Right atrium auricular region (tissue), 2 donors: ENCODE measurements around the gene CDK5R1. TPM values are rescaled to one million over a fixed set of nuclear protein-coding genes. Genes with fewer than 3 reads are reported as not detected.

Experiments
- DNase-seq: peaks from one replicate; pipeline ENCODE4 v3.0.0-alpha.2; 2019; ENCODE audit warnings: low spot score
- H3K27ac ChIP-seq, 2 donors: fragments of 200-600 bp; sonication (generic); 1 replicate in 1 of 2; 2 replicates in 1 of 2; pipeline ENCODE4 v1.5.1; 2016 to 2019
- H3K27me3 ChIP-seq, 2 donors: fragments of 200-600 bp; sonication (generic); one replicate each; pipeline versions ENCODE4 v1.5.1 to v1.6.0; 2017 to 2019
- H3K36me3 ChIP-seq: fragments of 200-600 bp; sonication (generic); one replicate; pipeline ENCODE4 v1.5.1; 2016
- H3K4me1 ChIP-seq, 2 donors: fragments of 200-600 bp; sonication (generic); one replicate each; pipeline versions ENCODE4 v1.5.1 to v1.6.0; 2017 to 2019
- H3K4me3 ChIP-seq, 2 donors: fragments of 200-600 bp; sonication (generic); 1 replicate in 1 of 2; 2 replicates in 1 of 2; pipeline ENCODE4 v1.5.1; 2017 to 2019; ENCODE audit warnings: mild to moderate bottlenecking in 1 of 2, moderate library complexity in 1 of 2
- H3K9me3 ChIP-seq, 2 donors: fragments of 200-600 bp; sonication (generic); one replicate each; pipeline ENCODE4 v1.5.1; 2019
- total RNA-seq, 2 donors: library from RNA; depleted of rRNA; stranded (reverse); fragments of >200 nt; gene quantifications; one replicate each; pipeline ENCODE4 v1.1.0, GENCODE V29; 2016
- TF ChIP-seq, protein P1 (sequence below), 2 donors: fragments of 200-600 bp; sonication (generic); IDR thresholded peaks; one replicate each; pipeline ENCODE4 v1.5.1; 2019; ENCODE audit warnings: antibody characterized with exemption in 2 of 2

Gene CDK5R1
- total RNA-seq, 2 donors from 2014 or later, result 0.75 to 1.0 TPM

DNA sequence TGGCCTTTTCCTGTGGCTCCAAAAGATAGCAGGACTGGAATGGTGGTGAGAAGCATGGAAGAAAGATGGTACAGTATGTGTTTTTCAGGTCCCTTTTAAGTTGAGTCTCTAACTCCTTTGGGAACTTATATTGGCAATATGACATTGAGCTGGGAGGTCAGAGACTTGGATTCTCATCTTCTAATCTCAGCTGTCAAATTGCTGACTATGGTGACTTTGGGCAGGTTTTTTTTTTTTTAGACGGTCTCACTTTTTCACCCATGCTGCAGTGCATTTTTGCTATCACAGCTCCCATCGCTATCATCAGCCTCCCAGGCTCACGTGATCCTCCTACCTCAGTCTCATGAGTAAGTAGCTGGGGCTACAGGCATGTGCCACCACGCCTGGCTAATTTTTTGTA, 15.1 kb upstream of the CDK5R1 start:
- H3K27me3 ChIP-seq, result no peaks in the 10 kb centered on the region
- H3K4me1 ChIP-seq, result no peaks in the 10 kb centered on the region
- peaks cover 93% of the 10 kb centered on the region for H3K36me3 ChIP-seq
- TF ChIP-seq, protein P1, sequence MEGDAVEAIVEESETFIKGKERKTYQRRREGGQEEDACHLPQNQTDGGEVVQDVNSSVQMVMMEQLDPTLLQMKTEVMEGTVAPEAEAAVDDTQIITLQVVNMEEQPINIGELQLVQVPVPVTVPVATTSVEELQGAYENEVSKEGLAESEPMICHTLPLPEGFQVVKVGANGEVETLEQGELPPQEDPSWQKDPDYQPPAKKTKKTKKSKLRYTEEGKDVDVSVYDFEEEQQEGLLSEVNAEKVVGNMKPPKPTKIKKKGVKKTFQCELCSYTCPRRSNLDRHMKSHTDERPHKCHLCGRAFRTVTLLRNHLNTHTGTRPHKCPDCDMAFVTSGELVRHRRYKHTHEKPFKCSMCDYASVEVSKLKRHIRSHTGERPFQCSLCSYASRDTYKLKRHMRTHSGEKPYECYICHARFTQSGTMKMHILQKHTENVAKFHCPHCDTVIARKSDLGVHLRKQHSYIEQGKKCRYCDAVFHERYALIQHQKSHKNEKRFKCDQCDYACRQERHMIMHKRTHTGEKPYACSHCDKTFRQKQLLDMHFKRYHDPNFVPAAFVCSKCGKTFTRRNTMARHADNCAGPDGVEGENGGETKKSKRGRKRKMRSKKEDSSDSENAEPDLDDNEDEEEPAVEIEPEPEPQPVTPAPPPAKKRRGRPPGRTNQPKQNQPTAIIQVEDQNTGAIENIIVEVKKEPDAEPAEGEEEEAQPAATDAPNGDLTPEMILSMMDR (IDR thresholded peaks at IDR 0.05), result no peak
- no peak for DNase-seq
- H3K4me3 ChIP-seq, result no peak overlapping the region
- H3K27ac ChIP-seq, result no peak overlapping the region
- H3K9me3 ChIP-seq, result no peaks in the 10 kb centered on the region

DNA sequence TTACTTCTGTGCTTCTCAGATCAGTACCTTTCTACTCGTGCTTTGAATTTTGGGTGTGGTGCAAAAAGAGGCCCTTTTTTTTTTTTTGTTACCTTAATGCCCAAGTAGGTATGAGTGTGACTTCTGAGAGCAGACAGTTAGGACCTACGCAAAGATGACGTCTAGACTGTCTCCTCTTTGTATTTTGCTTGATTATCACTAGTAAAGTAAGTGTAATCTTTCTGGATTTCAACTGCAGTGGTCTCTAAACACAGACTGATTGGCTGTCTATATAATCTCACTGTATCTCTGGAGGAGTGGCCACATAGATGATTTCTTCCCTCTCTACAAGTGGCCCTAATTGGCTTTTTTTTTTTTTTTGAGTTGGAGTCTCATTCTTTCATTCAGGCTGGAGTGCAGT, 11.5 kb upstream of the CDK5R1 start:
- no peak overlapping the region for H3K4me3 ChIP-seq
- peaks cover 99% of the 10 kb centered on the region for H3K36me3 ChIP-seq
- TF ChIP-seq, protein P1 (IDR thresholded peaks at IDR 0.05), result no peak

DNA sequence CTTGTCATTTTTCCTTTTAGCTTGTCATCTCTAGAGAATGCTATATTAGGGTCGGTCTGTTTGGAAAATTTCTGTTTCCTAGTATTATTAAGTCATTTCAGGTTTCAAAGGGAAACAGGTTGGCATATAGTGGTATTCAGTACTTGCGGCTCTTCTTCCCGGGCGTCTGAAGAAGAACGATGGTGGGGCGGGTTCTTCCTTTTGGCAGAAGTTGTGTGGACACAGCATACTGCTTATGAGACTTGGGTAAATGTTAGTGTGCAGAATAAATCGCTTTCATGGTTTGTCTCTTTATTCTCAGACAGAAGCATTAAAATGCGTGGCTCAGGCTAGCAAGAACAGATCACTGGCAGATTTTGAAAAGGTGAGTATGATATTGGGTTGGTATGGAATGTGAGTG, 9.6 kb upstream of the CDK5R1 start:
- Histone ChIP-seq H3K9me3 (no peaks in the 10 kb centered on the region), H3K27me3 (no peaks in the 10 kb centered on the region), H3K27ac (no peak overlapping the region), H3K36me3 (peaks cover 99% of the 10 kb centered on the region), H3K4me3 (no peak overlapping the region), H3K4me1 (no peaks in the 10 kb centered on the region)
- TF ChIP-seq, protein P1 (IDR thresholded peaks at IDR 0.05), result no peak
- DNase-seq, result no peak

More for the DNA sequence above, 11.5 kb upstream of the CDK5R1 start:
- Histone ChIP-seq H3K27me3 (no peaks in the 10 kb centered on the region), H3K4me1 (no peaks in the 10 kb centered on the region), H3K27ac (no peak overlapping the region), H3K9me3 (no peaks in the 10 kb centered on the region)
- no peak for DNase-seq

DNA sequence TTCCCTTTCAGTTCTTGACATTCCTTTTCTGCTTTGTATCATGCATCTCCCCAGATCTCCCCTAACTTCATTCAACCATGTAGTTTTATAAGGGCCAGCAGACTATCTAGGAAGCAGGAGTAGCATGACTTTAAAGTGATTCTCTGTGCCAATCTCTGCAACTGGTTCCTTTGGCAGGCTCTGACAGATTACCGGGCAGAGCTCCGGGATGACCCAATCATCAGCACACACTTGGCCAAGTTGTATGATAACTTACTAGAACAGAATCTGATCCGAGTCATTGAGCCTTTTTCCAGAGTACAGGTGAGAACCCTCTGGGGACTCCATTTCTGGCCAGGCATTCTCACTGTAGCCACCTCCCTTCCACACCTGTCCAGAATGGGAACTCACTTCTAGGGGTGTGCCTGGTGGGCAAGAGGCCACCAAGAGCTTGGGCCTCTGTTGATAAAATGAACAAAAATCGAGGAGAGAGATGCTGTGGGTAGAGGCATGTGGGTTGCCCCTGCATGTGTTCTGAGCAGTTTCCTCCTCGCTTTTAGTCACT, 7.6 kb upstream of the CDK5R1 start:
- no peaks in the 10 kb centered on the region for H3K27me3 ChIP-seq
- H3K36me3 ChIP-seq, result peaks cover 86% of the 10 kb centered on the region
- no peak overlapping the region for H3K4me3 ChIP-seq
- H3K9me3 ChIP-seq, result no peaks in the 10 kb centered on the region
- TF ChIP-seq, protein P1 (IDR thresholded peaks at IDR 0.05), result no peak
- peaks cover 0 to 11% of the 10 kb centered on the region in 2 donors for H3K4me1 ChIP-seq
- peak; percentile 36 for DNase-seq
- H3K27ac ChIP-seq, result no peak overlapping the region

DNA sequence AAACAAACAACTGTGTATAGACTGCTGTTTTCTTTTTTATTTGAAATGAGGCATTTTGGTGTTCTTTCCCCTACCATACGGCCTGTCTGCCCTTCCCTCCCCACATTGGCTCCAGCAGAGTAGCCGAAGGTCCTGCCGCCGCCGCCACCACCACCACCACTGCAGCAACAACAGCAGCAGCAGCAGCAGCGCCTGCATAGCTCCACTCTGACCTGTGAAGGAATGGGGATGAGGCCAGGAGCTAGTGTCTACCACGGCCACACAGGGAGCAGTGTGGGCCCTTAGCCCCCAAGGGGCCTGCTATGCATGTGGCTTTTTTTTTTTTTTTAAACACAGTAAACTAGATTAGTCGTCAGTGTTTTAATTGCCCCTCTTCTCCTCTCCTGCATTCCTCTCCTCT, 5.6 kb upstream of the CDK5R1 start:
- Histone ChIP-seq H3K9me3 (no peaks in the 10 kb centered on the region), H3K4me3 (no peak overlapping the region), H3K36me3 (peaks cover 66% of the 10 kb centered on the region), H3K4me1 (peaks cover 0 to 27% of the 10 kb centered on the region in 2 donors), H3K27ac (no peak overlapping the region), H3K27me3 (no peaks in the 10 kb centered on the region)
- TF ChIP-seq, protein P1 (IDR thresholded peaks at IDR 0.05), result no peak
- DNase-seq, result no peak
